Skeletal muscle tissue (tissue), 4 donors: Measurements from ENCODE around the gene TRIO. TPM values are rescaled to one million over a fixed set of nuclear protein-coding genes. Genes with fewer than 3 reads are reported as not detected.

Source experiments
- H3K27ac ChIP-seq: one replicate; pipeline ENCODE4 v1.7.0; 2013; ENCODE audit warnings: mild to moderate bottlenecking, low read depth, low read length, inconsistent platforms
- H3K27me3 ChIP-seq, 3 donors: one replicate each; pipeline ENCODE4 v1.7.0; 2013; ENCODE audit warnings: low read length in 3 of 3; ENCODE audit not compliant: control insufficient read depth in 3 of 3, insufficient read depth in 3 of 3
- H3K36me3 ChIP-seq, 3 donors: one replicate each; pipeline ENCODE4 v1.7.0; 2013; ENCODE audit warnings: low read length in 3 of 3; ENCODE audit not compliant: control insufficient read depth in 3 of 3, insufficient read depth in 3 of 3
- H3K4me1 ChIP-seq, 3 donors: one replicate each; pipeline ENCODE4 v1.7.0; 2013; ENCODE audit warnings: low read length in 3 of 3, mild to moderate bottlenecking in 3 of 3; ENCODE audit not compliant: control insufficient read depth in 3 of 3, insufficient read depth in 3 of 3
- H3K4me3 ChIP-seq, 3 donors: one replicate each; pipeline ENCODE4 v1.7.0; 2013; ENCODE audit warnings: low read length in 3 of 3
- H3K9ac ChIP-seq, 3 donors: one replicate each; pipeline ENCODE4 v1.7.0; 2013; ENCODE audit warnings: low read length in 3 of 3, mild to moderate bottlenecking in 3 of 3, moderate library complexity in 2 of 3, low read depth in 1 of 3
- H3K9me3 ChIP-seq, 3 donors: one replicate each; pipeline ENCODE4 v1.7.0; 2013; ENCODE audit warnings: low read length in 3 of 3; ENCODE audit not compliant: control insufficient read depth in 3 of 3
- total RNA-seq: library from RNA; depleted of rRNA; stranded (reverse); fragments of >200 nt; gene quantifications from one replicate; pipeline ENCODE4 v1.2.3, GENCODE V29; 2014
- donor health status: Osteomylitis.

Gene TRIO
- total RNA-seq, 1 donor from 2014 or later, result 200 TPM

- H3K9me3 ChIP-seq, result no peaks in the 10 kb centered on the region
- no peaks in the 10 kb centered on the region for H3K27me3 ChIP-seq
- H3K27ac ChIP-seq, result peak overlapping the region; percentile 18
- peak overlapping the region in 1 of 3 donors; percentile 25 for H3K9ac ChIP-seq
- H3K4me1 ChIP-seq, result peaks cover 23 to 39% (median 39%) of the 10 kb centered on the region in 3 donors
- no peak overlapping the region for H3K4me3 ChIP-seq
- H3K36me3 ChIP-seq, result peaks cover 3 to 20% (median 12%) of the 10 kb centered on the region in 3 donors
Measured at GRCh38 chr5:14292766-14293658, 149.9 kb downstream of the TRIO start.

GRCh38 chr5:14295610-14296009 lies 152.5 kb downstream of the TRIO start:
- Histone ChIP-seq H3K9ac (peak overlapping the region in 1 of 3 donors; percentile 65), H3K4me1 (peaks cover 27 to 50% (median 48%) of the 10 kb centered on the region in 3 donors), H3K36me3 (peaks cover 5 to 24% (median 12%) of the 10 kb centered on the region in 3 donors), H3K9me3 (no peaks in the 10 kb centered on the region), H3K4me3 (no peak overlapping the region), H3K27ac (peak overlapping the region; percentile 36), H3K27me3 (no peaks in the 10 kb centered on the region)

GRCh38 chr5:14296533-14297331 lies 153.6 kb downstream of the TRIO start:
- Histone ChIP-seq H3K9me3 (no peaks in the 10 kb centered on the region), H3K27me3 (no peaks in the 10 kb centered on the region), H3K9ac (peak overlapping the region; percentile 16 to 65 (median 44)), H3K4me1 (peaks cover 31 to 57% (median 53%) of the 10 kb centered on the region in 3 donors), H3K4me3 (peak overlapping the region in 1 of 3 donors; percentile 11), H3K36me3 (peaks cover 2 to 20% (median 6%) of the 10 kb centered on the region in 3 donors), H3K27ac (peak overlapping the region; percentile 48)

GRCh38 chr5:14297697-14298096 lies 154.6 kb downstream of the TRIO start:
- H3K36me3 ChIP-seq, result peaks cover 2 to 20% (median 6%) of the 10 kb centered on the region in 3 donors
- no peaks in the 10 kb centered on the region for H3K27me3 ChIP-seq
- peak overlapping the region in 1 of 3 donors; percentile 36 for H3K4me3 ChIP-seq
- peaks cover 31 to 60% (median 58%) of the 10 kb centered on the region in 3 donors for H3K4me1 ChIP-seq
- H3K27ac ChIP-seq, result peak overlapping the region; percentile 48
- H3K9ac ChIP-seq, result peak overlapping the region in 1 of 3 donors; percentile 10
- no peaks in the 10 kb centered on the region for H3K9me3 ChIP-seq

GRCh38 chr5:14298126-14298847 lies 155.1 kb downstream of the TRIO start:
- H3K9ac ChIP-seq, result peak overlapping the region in 1 of 3 donors; percentile 10
- peak overlapping the region; percentile 48 for H3K27ac ChIP-seq
- peak overlapping the region in 2 of 3 donors; percentile 2 to 36 for H3K4me3 ChIP-seq
- no peaks in the 10 kb centered on the region for H3K27me3 ChIP-seq
- no peaks in the 10 kb centered on the region for H3K9me3 ChIP-seq
- peaks cover 2 to 19% (median 6%) of the 10 kb centered on the region in 3 donors for H3K36me3 ChIP-seq
- H3K4me1 ChIP-seq, result peaks cover 27 to 55% (median 55%) of the 10 kb centered on the region in 3 donors

- peaks cover 22 to 52% (median 52%) of the 10 kb centered on the region in 3 donors for H3K4me1 ChIP-seq
- H3K27me3 ChIP-seq, result no peaks in the 10 kb centered on the region
- H3K9ac ChIP-seq, result no peak overlapping the region
- H3K36me3 ChIP-seq, result peaks cover 2 to 15% (median 6%) of the 10 kb centered on the region in 3 donors
- no peak overlapping the region for H3K27ac ChIP-seq
- H3K4me3 ChIP-seq, result no peak overlapping the region
- no peaks in the 10 kb centered on the region for H3K9me3 ChIP-seq
Measured at GRCh38 chr5:14299666-14300065, 156.5 kb downstream of the TRIO start.

- Histone ChIP-seq H3K4me1 (peaks cover 16 to 43% (median 42%) of the 10 kb centered on the region in 3 donors), H3K9me3 (no peaks in the 10 kb centered on the region), H3K27ac (no peak overlapping the region), H3K36me3 (peaks cover 7 to 24% (median 16%) of the 10 kb centered on the region in 3 donors), H3K27me3 (no peaks in the 10 kb centered on the region), H3K9ac (no peak overlapping the region), H3K4me3 (no peak overlapping the region)
Measured at GRCh38 chr5:14301186-14301585, 158.0 kb downstream of the TRIO start.

GRCh38 chr5:14302330-14302729 lies 159.2 kb downstream of the TRIO start:
- H3K4me1 ChIP-seq, result peaks cover 8 to 35% (median 30%) of the 10 kb centered on the region in 3 donors
- no peak overlapping the region for H3K27ac ChIP-seq
- no peaks in the 10 kb centered on the region for H3K9me3 ChIP-seq
- no peak overlapping the region for H3K4me3 ChIP-seq
- no peaks in the 10 kb centered on the region for H3K27me3 ChIP-seq
- no peak overlapping the region for H3K9ac ChIP-seq
- peaks cover 11 to 20% (median 14%) of the 10 kb centered on the region in 3 donors for H3K36me3 ChIP-seq

GRCh38 chr5:14305045-14305444 lies 161.9 kb downstream of the TRIO start:
- Histone ChIP-seq H3K27me3 (no peaks in the 10 kb centered on the region), H3K36me3 (peaks cover 10 to 20% (median 11%) of the 10 kb centered on the region in 3 donors), H3K9me3 (no peaks in the 10 kb centered on the region), H3K27ac (no peak overlapping the region), H3K4me1 (peaks cover 4 to 14% (median 12%) of the 10 kb centered on the region in 3 donors), H3K4me3 (no peak overlapping the region), H3K9ac (no peak overlapping the region)
